ENCODE results near the gene DACH1.

DNA sequence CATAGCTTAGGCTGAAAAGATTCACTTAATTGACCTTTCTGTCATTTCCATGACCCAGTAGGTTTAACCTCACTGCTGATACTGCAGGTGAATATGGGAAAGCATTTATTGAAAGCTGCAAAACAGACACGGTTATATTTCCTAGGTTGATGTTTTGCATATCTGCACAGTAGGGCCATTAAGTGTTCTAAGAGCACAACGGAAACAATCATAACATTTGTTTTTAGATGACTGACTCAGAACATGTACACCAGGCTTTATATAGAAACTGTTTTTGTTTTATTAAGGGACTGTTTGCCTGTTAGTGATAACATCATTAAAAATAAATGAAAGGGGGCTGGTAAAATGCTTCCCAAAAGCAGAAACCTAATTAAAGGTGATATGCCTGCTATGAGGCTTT is 367.8 kb downstream of the DACH1 start:
- TF ChIP-seq EP300 (IDR thresholded peaks at IDR 0.05) = no peak
- TF ChIP-seq, protein P1, sequence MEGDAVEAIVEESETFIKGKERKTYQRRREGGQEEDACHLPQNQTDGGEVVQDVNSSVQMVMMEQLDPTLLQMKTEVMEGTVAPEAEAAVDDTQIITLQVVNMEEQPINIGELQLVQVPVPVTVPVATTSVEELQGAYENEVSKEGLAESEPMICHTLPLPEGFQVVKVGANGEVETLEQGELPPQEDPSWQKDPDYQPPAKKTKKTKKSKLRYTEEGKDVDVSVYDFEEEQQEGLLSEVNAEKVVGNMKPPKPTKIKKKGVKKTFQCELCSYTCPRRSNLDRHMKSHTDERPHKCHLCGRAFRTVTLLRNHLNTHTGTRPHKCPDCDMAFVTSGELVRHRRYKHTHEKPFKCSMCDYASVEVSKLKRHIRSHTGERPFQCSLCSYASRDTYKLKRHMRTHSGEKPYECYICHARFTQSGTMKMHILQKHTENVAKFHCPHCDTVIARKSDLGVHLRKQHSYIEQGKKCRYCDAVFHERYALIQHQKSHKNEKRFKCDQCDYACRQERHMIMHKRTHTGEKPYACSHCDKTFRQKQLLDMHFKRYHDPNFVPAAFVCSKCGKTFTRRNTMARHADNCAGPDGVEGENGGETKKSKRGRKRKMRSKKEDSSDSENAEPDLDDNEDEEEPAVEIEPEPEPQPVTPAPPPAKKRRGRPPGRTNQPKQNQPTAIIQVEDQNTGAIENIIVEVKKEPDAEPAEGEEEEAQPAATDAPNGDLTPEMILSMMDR (IDR thresholded peaks at IDR 0.05) = no peak

Data from suprapubic skin (tissue), 3 donors.